ENCODE measurements around the gene CYB5D1. TPM values are rescaled to one million over a fixed set of nuclear protein-coding genes. Genes with fewer than 3 reads are reported as not detected.
A peak's percentile ranks its signal among the peaks of the same experiment; 100 is the strongest.

Gene CYB5D1
- total RNA-seq, 2 donors from 2014 or later, result 5.7 to 20.8 TPM

DNA sequence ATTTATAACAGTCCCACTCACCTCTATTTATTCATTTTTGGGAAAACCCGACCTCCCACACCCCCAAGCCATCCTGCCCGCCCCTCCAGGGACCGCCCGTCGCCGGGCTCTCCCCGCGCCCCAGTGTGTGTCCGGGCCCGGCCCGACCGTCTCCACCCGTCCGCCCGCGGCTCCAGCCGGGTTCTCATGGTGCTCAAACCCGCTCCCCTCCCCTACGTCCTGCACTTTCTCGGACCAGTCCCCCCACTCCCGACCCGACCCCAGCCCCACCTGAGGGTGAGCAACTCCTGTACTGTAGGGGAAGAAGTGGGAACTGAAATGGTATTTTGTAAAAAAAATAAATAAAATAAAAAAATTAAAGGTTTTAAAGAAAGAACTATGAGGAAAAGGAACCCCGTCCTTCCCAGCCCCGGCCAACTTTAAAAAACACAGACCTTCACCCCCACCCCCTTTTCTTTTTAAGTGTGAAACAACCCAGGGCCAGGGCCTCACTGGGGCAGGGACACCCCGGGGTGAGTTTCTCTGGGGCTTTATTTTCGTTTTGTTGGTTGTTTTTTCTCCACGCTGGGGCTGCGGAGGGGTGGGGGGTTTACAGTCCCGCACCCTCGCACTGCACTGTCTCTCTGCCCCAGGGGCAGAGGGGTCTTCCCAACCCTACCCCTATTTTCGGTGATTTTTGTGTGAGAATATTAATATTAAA lies 3.6 kb upstream of the CYB5D1 start:
- peaks cover 12% of the 10 kb centered on the region for H3K4me1 ChIP-seq (replicated peaks)
- peaks cover 0 to 14% of the 10 kb centered on the region in 2 donors for H3K36me3 ChIP-seq
- H3K27me3 ChIP-seq (replicated peaks; ENCODE audit: insufficient read depth), result no peaks in the 10 kb centered on the region
- H3K27ac ChIP-seq, result peak overlapping the region in 1 of 2 donors; percentile 92
- DNase-seq (ENCODE audit: low spot score), result no peak
- no peaks in the 10 kb centered on the region for H3K9me3 ChIP-seq
- intact Hi-C loops (cut with DNase I), result no loop called here
- TF ChIP-seq CTCF (IDR thresholded peaks at IDR 0.05) (no peak), POLR2AphosphoS5 (IDR thresholded peaks at IDR 0.05) (no peak), POLR2A (IDR thresholded peaks at IDR 0.05) (no peak)
- H3K4me3 ChIP-seq, result no peak overlapping the region
- WGBS, result 75% methylated on average over 31 of the region's 31 CpGs

DNA sequence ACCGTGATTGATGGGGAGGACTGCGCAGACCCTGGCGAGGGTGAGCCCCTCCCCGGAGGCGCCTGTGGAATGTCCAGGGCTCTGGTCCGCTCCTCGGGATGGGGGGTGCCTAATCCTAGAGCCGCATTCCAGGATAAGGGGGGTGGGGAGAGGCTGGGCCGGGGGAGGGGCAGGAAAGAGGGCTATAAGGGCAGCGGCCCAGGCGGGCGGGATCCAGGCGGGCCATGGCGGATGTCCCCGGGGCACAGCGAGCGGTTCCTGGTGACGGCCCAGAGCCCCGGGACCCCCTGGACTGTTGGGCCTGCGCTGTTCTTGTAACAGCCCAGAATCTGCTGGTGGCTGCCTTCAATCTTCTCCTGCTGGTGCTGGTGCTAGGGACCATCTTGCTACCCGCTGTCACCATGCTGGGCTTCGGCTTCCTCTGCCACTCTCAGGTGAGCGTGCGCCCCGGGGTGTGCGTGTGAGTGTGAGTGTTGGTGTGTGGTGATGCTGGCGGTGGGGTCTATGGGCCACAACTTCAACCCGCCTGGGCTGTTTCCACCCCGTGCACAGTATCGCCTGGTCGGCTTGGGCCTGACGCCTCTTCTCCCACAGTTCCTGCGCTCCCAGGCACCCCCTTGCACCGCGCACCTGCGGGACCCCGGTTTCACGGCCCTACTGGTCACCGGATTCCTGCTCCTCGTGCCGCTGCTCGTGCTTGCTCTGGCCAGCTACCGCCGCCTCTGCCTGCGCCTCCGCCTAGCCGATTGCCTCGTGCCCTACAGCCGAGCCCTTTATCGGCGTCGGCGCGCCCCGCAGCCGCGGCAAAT lies 2.7 kb upstream of the CYB5D1 start, which contains the start of gene TMEM88:
TMEM88 (plus strand) TSS at position 216 of the 809 bp plus-strand sequence; CDS start at position 225, 9 bp downstream.
- 74% methylated on average over 57 of the region's 57 CpGs for WGBS
- TF ChIP-seq CTCF (IDR thresholded peaks at IDR 0.05) (no peak), POLR2A (IDR thresholded peaks at IDR 0.05) (no peak), POLR2AphosphoS5 (IDR thresholded peaks at IDR 0.05) (no peak)
- Histone ChIP-seq H3K27ac (peak within 1 kb of the TSS; percentile 80 to 92), H3K4me3 (peak within 1 kb of the TSS in 1 of 2 donors; percentile 54), H3K4me1 (replicated peaks) (peaks cover 12% of the 10 kb centered on the region), H3K27me3 (replicated peaks; ENCODE audit: insufficient read depth) (no peaks in the 10 kb centered on the region), H3K9me3 (no peaks in the 10 kb centered on the region), H3K36me3 (peaks cover 0 to 10% of the 10 kb centered on the region in 2 donors)
- intact Hi-C loops (cut with DNase I), result no loop called here
- DNase-seq (ENCODE audit: low spot score), result no peak

GRCh38 chr17:7855660-7856010 lies 2.2 kb upstream of the CYB5D1 start:
- H3K36me3 ChIP-seq, result peaks cover 0 to 10% of the 10 kb centered on the region in 2 donors
- peak overlapping the region; percentile 80 to 92 for H3K27ac ChIP-seq
- H3K9me3 ChIP-seq, result no peaks in the 10 kb centered on the region
- 38% methylated on average over 15 of the region's 15 CpGs for WGBS
- intact Hi-C loops (cut with DNase I), result no loop called here
- no peak for DNase-seq (ENCODE audit: low spot score)
- no peaks in the 10 kb centered on the region for H3K27me3 ChIP-seq (replicated peaks; ENCODE audit: insufficient read depth)
- peaks cover 12% of the 10 kb centered on the region for H3K4me1 ChIP-seq (replicated peaks)
- H3K4me3 ChIP-seq, result peak overlapping the region in 1 of 2 donors; percentile 54
- TF ChIP-seq POLR2A (IDR thresholded peaks at IDR 0.05) (no peak), CTCF (IDR thresholded peaks at IDR 0.05) (no peak), POLR2AphosphoS5 (IDR thresholded peaks at IDR 0.05) (no peak)

DNA sequence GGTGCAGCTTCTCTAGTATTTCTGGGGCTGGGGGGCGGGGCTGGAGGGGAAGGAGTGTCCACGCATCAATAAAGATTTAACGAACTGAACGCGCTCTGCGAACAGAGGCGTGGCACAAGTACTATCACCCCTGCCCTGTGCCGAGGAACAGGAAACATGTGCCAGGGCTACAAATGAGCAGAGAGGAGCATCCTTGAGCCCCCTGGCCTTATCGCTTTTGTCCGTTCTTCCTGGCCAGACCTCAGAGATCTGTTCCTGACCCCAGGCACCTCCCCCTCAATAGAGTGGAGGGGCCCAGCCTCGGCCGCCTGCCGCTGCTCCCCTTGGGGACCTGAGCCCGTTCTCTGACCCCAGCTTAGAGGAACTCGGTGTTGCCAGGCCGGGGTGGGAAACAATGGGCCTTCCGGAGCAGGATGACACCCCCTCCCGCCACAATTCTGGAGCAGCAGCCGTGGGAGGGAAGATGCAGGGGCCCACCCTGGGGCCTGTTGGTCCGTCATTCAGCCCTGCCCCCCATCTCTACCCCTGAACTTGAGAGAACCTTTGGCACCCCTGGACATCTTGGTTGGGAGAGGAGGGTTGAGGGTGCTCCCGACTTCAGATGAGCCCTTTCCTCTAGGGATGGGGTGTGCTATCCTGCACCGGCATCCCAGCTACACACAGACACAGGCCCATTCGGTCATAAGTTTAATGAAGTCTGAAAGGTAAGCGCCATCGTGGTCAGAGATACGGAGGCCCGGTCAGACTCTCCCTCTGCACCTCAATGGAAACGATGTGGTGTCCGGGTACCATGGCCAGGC lies 1.6 kb upstream of the CYB5D1 start:
- Histone ChIP-seq H3K4me1 (replicated peaks) (peaks cover 12% of the 10 kb centered on the region), H3K27me3 (replicated peaks; ENCODE audit: insufficient read depth) (no peaks in the 10 kb centered on the region), H3K36me3 (peaks cover 0 to 10% of the 10 kb centered on the region in 2 donors), H3K9me3 (no peaks in the 10 kb centered on the region), H3K27ac (peak overlapping the region; percentile 80 to 92), H3K4me3 (peak overlapping the region; percentile 49 to 54)
- DNase-seq (ENCODE audit: low spot score), result peak; percentile 53
- WGBS, result 8% methylated on average over 29 of the region's 29 CpGs
- no peak for TF ChIP-seq CTCF (IDR thresholded peaks at IDR 0.05)
- TF ChIP-seq POLR2AphosphoS5 (IDR thresholded peaks at IDR 0.05), result peak; percentile 33
- TF ChIP-seq POLR2A (IDR thresholded peaks at IDR 0.05), result no peak
- intact Hi-C loops (cut with DNase I), result no loop called here

All from prostate gland (tissue), 2 donors.